ENCODE measurements around the gene CD27. TPM values are rescaled to one million over a fixed set of nuclear protein-coding genes. Genes with fewer than 3 reads are reported as not detected.
A peak's percentile ranks its signal among the peaks of the same experiment; 100 is the strongest.

The CD27 gene
- total RNA-seq, 2 experiments from 2014 or later = 175 to 181 TPM

DNA sequence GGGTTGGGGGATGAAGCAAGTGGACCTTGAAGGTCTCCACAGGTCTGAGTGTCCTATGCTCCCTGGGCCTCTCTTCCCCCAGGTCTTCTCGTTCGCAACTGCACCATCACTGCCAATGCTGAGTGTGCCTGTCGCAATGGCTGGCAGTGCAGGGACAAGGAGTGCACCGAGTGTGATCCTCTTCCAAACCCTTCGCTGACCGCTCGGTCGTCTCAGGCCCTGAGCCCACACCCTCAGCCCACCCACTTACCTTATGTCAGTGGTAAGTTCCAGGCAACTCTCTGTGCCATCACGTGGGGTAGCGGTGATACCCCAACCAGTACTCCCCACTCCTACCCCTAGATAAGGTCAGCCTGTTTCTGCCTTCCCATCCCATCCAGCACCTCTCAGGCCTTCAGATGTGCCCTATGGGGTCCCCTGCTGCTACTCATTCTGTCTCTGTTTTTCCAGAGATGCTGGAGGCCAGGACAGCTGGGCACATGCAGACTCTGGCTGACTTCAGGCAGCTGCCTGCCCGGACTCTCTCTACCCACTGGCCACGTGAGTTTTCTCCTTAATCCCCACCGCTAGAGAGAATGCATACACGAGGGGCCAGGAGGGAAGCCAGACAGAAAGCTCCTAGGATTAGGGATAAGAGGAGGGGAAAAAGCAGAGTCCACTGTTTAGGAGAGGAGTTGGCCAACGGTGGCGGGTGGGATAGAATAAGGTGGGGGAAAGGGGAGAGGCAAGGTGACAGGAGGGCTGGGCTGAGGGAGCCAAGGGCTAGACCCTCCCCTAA is 5.5 kb downstream of the CD27 start:
- Mint-ChIP-seq H3K4me1 (peaks cover 61% of the 10 kb centered on the region), H3K27ac (peak overlapping the region; percentile 99), H3K36me3 (peaks cover 93% of the 10 kb centered on the region), H3K27me3 (no peaks in the 10 kb centered on the region), H3K9me3 (peaks cover 2% of the 10 kb centered on the region), H3K4me3 (peak overlapping the region; percentile 96)
- DNase-seq = no peak

DNA sequence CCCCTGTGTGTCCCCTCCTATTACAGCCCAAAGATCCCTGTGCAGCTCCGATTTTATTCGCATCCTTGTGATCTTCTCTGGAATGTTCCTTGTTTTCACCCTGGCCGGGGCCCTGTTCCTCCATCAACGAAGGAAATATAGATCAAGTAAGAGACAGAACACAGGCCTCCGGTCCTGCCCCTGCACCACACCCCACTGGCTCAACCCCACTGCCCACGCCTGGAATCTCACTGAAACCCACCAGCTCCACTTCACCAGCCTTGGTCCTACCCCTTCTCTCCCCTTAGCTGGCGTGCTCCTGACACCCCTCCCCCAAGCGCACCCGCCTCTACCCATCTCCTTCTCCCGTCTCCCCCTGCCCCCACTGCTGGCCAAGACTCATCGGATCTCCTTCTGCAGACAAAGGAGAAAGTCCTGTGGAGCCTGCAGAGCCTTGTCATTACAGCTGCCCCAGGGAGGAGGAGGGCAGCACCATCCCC is 6.2 kb downstream of the CD27 start:
- H3K4me3 Mint-ChIP-seq = peak overlapping the region; percentile 96
- H3K36me3 Mint-ChIP-seq = peaks cover 89% of the 10 kb centered on the region
- DNase-seq = no peak

DNA sequence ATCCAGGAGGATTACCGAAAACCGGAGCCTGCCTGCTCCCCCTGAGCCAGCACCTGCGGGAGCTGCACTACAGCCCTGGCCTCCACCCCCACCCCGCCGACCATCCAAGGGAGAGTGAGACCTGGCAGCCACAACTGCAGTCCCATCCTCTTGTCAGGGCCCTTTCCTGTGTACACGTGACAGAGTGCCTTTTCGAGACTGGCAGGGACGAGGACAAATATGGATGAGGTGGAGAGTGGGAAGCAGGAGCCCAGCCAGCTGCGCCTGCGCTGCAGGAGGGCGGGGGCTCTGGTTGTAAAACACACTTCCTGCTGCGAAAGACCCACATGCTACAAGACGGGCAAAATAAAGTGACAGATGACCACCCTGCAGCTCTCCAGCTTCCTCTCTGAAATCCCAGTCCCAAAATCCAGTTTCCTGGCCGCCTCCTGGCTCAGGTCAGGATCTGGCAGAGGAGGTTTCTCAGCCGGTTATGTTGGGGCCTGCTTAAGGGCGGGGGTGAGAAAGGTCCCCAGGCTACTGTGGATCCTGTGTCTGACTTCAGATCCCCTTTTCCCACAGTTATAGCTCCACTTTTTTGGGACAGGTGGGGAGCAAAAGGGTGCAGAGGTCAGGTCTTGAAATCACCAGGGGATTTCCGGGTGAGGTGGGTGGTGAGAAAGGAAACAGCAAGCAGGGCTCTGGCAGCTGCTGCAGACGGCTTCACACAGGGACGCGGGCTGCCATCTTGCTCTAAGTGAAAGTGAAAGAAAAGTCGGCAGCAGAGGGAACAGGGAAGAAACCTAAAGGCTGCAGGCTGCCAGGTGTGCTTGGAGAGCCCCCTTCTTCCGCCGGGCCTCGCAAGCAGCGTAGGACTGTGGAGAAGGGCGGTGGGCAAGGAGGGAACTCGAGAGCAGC is 6.8 kb downstream of the CD27 start, which contains the start of gene TAPBPL:
TSS of gene TAPBPL (plus strand) at position 695 of the 897 bp plus-strand sequence. CDS start 207 bp downstream, outside the sequence.
- H3K4me3 Mint-ChIP-seq = peak within 1 kb of the TSS; percentile 96
- peak within 1 kb of the TSS; percentile 99 for H3K27ac Mint-ChIP-seq
- peaks cover 89% of the 10 kb centered on the region for H3K36me3 Mint-ChIP-seq
- H3K4me1 Mint-ChIP-seq = peaks cover 70% of the 10 kb centered on the region
- H3K9me3 Mint-ChIP-seq = peaks cover 2% of the 10 kb centered on the region
- peak; percentile 85 for DNase-seq
- H3K27me3 Mint-ChIP-seq = no peaks in the 10 kb centered on the region

More for the DNA sequence above, 6.2 kb downstream of the CD27 start:
- Mint-ChIP-seq H3K9me3 (peaks cover 2% of the 10 kb centered on the region), H3K4me1 (peaks cover 64% of the 10 kb centered on the region), H3K27me3 (no peaks in the 10 kb centered on the region), H3K27ac (peak overlapping the region; percentile 99)

DNA sequence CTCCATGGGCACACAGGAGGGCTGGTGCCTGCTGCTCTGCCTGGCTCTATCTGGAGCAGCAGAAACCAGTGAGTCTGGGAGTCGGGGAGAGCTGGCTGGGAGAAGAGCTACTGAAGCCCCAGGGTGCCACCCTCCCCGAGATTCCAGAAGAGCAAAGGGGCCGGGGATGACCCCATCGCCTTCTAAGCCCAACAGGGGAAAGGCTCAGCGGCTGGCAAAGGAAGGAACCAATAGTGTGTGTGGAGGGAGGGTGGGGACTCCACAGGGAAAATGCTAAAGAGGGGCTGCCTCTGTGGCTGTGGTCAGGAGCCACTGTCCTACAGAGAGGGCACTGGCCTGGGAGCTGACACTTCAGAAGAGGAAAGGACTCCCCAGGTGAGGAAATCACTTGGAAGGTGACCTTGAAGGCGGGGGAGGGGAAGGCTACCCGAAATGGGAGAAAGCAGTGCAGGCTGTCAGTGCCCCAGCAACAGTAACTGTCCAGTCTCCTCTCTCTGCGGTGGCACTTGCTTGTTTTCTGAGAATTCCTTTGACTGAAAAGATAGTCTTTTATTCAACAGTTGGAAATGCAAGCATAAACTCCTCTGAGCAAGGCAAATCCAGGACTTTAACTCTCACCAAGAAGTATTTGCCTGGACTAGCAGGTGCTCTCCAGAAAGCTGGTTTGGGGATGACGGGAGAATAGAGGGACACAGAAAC is 7.6 kb downstream of the CD27 start:
- Mint-ChIP-seq H3K4me3 (peak overlapping the region; percentile 96), H3K27ac (peak overlapping the region; percentile 99), H3K4me1 (peaks cover 72% of the 10 kb centered on the region), H3K9me3 (peaks cover 2% of the 10 kb centered on the region), H3K36me3 (peaks cover 89% of the 10 kb centered on the region), H3K27me3 (no peaks in the 10 kb centered on the region)
- DNase-seq = no peak

DNA sequence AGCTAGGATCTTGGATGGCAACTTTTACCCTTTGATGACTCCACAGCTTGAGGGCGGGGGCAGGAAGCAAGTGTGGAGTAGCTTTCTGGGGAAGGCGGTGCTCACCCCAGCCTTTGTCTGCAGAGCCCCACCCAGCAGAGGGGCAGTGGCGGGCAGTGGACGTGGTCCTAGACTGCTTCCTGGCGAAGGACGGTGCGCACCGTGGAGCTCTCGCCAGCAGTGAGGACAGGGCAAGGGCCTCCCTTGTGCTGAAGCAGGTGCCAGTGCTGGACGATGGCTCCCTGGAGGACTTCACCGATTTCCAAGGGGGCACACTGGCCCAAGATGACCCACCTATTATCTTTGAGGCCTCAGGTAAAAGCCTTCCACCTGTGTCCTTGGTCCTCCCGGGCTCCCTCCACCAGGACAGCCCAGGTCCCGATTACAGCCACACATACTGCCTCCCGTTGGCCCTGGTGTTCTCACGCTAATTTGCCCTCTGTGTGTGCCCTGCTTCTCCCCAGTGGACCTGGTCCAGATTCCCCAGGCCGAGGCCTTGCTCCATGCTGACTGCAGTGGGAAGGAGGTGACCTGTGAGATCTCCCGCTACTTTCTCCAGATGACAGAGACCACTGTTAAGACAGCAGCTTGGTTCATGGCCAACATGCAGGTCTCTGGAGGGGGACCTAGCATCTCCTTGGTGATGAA is 8.3 kb downstream of the CD27 start:
- no peak for DNase-seq
- peak overlapping the region; percentile 99 for H3K27ac Mint-ChIP-seq
- H3K4me3 Mint-ChIP-seq = peak overlapping the region; percentile 96
- no peaks in the 10 kb centered on the region for H3K27me3 Mint-ChIP-seq
- H3K9me3 Mint-ChIP-seq = peaks cover 2% of the 10 kb centered on the region
- peaks cover 89% of the 10 kb centered on the region for H3K36me3 Mint-ChIP-seq
- peaks cover 67% of the 10 kb centered on the region for H3K4me1 Mint-ChIP-seq

DNA sequence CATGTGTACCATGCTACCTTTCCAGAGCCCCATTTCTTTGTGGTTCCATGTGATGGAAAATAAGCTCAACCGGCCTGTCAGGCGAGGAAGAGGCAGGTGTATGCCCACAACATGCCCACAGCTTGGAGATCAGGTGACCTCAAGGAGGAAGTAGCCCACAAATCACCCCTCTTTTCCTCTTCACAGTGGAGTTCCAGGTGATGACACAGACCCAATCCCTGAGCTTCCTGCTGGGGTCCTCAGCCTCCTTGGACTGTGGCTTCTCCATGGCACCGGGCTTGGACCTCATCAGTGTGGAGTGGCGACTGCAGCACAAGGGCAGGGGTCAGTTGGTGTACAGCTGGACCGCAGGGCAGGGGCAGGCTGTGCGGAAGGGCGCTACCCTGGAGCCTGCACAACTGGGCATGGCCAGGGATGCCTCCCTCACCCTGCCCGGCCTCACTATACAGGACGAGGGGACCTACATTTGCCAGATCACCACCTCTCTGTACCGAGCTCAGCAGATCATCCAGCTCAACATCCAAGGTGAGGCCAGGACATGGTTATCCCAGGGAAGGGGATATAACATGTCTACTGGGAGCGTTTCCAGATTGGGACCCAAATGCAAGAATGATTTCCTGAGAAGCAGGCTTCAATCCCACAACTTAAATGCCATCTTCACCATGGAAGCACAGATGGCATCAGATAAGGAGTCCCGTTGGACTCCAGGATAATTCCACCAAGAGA is 12.6 kb downstream of the CD27 start:
- H3K4me1 Mint-ChIP-seq = peaks cover 75% of the 10 kb centered on the region
- H3K27ac Mint-ChIP-seq = peak overlapping the region; percentile 99
- H3K36me3 Mint-ChIP-seq = peaks cover 95% of the 10 kb centered on the region
- no peaks in the 10 kb centered on the region for H3K9me3 Mint-ChIP-seq
- H3K4me3 Mint-ChIP-seq = peak overlapping the region; percentile 11
- no peaks in the 10 kb centered on the region for H3K27me3 Mint-ChIP-seq
- no peak for DNase-seq

DNA sequence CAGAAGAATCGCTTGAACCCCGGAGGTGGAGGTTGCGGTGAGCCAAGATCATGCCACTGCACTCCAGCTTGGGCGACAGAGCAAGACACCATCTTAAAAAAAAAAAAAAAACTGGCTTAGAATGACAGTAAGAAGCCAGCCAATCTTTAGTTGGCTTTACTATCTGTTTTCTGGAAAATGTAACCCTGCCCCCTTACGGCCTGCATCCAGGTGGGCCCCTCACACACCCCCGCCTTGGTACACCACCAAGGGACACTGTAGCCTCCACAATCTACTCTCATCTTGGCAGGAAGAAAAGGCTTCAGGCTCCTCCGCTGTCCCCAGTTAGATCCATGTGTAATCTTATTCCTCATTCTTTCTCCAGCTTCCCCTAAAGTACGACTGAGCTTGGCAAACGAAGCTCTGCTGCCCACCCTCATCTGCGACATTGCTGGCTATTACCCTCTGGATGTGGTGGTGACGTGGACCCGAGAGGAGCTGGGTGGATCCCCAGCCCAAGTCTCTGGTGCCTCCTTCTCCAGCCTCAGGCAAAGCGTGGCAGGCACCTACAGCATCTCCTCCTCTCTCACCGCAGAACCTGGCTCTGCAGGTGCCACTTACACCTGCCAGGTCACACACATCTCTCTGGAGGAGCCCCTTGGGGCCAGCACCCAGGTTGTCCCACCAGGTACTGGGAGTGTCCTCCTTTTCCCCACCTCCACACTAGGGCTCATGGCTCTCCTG is 13.7 kb downstream of the CD27 start:
- peak overlapping the region; percentile 53 for H3K4me3 Mint-ChIP-seq
- H3K27me3 Mint-ChIP-seq = no peaks in the 10 kb centered on the region
- H3K36me3 Mint-ChIP-seq = peaks cover 95% of the 10 kb centered on the region
- H3K9me3 Mint-ChIP-seq = no peaks in the 10 kb centered on the region
- H3K4me1 Mint-ChIP-seq = peaks cover 82% of the 10 kb centered on the region
- DNase-seq = no peak
- peak overlapping the region; percentile 85 for H3K27ac Mint-ChIP-seq

DNA sequence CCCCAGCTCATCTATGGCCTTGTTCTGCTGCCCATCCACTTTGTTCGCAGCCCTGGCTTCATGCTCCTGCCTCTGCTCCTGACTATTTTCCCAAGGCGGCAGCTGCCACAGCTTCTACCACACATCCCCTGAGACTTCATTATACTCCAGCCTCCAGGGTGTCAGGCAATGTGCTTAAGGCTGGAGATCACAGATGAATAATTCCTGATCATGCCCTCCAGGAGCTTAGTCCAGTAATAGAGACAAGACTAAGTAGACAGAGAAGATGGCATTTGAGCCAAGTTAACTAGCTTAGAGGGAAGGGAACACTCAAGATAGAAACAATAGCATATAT is 14.2 kb downstream of the CD27 start:
- Mint-ChIP-seq H3K4me3 (peak overlapping the region; percentile 53), H3K27me3 (no peaks in the 10 kb centered on the region), H3K27ac (peak overlapping the region; percentile 85), H3K36me3 (peaks cover 93% of the 10 kb centered on the region), H3K4me1 (peaks cover 83% of the 10 kb centered on the region), H3K9me3 (no peaks in the 10 kb centered on the region)
- no peak for DNase-seq

DNA sequence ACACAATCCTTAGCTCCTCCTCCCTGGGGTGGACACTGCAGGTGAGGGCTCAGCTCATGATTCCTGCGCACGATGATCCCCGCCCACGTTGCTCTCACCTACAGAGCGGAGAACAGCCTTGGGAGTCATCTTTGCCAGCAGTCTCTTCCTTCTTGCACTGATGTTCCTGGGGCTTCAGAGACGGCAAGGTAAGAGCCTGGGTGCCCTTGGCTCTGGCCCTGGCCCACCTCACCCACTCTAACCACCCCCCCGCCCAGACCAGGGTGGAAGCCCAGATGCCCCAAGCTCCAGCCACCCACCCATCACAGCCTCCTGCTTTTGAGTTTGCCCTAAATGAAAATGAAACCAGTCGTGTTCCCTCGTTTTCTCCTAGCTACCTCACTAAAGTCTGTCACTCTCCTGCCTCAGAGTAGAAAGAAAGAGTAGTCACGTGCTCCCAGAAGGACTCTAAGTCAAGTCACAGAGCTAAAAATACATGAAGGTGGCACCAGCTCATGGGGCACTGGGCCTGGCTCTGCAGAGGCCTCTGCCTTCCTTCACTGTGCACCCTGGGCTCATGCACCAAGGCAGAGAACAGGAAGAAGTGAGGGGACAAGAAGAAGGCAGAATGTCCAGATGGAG is 16.1 kb downstream of the CD27 start:
- Mint-ChIP-seq H3K4me1 (peaks cover 83% of the 10 kb centered on the region), H3K4me3 (peak overlapping the region; percentile 84), H3K27ac (peak overlapping the region; percentile 93), H3K36me3 (peaks cover 95% of the 10 kb centered on the region), H3K27me3 (no peaks in the 10 kb centered on the region), H3K9me3 (no peaks in the 10 kb centered on the region)
- peak; percentile 52 for DNase-seq

DNA sequence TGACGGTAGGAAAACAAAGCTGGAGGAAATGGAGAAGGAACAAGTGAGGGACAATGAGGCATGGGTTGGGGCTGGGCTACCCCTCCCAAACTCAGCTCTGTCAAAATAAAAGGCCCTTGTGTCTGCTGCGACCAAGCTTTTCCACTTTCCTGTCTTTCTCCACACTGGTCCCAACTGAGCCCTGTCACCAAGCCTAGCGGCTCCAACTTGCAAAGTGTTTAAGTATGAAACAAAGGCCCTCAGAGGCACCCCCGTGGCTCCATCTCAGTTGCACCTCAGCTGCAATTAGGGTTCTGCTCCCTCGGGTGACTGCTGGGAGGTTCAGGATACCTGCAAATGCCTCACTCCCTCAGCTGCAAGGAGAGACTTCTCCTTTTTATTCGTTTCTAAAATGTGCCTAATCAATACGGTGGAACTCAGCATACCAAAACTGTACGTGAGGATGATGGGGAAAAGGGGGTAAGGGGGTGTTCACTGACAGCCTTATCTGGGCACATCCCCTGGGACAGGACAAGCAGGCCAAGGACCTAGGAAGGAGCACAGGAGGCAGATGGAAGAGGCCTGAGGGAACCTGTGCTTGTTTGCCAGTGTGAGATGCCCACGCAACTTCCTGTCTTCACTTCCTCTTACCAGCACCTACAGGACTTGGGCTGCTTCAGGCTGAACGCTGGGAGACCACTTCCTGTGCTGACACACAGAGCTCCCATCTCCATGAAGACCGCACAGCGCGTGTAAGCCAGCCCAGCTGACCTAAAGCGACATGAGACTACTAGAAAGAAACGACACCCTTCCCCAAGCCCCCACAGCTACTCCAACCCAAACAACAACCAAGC is 16.9 kb downstream of the CD27 start:
- peak; percentile 87 for DNase-seq
- no peaks in the 10 kb centered on the region for H3K27me3 Mint-ChIP-seq
- no peaks in the 10 kb centered on the region for H3K9me3 Mint-ChIP-seq
- peak overlapping the region; percentile 84 for H3K4me3 Mint-ChIP-seq
- H3K36me3 Mint-ChIP-seq = peaks cover 95% of the 10 kb centered on the region
- peaks cover 84% of the 10 kb centered on the region for H3K4me1 Mint-ChIP-seq
- peak overlapping the region; percentile 93 for H3K27ac Mint-ChIP-seq

DNA sequence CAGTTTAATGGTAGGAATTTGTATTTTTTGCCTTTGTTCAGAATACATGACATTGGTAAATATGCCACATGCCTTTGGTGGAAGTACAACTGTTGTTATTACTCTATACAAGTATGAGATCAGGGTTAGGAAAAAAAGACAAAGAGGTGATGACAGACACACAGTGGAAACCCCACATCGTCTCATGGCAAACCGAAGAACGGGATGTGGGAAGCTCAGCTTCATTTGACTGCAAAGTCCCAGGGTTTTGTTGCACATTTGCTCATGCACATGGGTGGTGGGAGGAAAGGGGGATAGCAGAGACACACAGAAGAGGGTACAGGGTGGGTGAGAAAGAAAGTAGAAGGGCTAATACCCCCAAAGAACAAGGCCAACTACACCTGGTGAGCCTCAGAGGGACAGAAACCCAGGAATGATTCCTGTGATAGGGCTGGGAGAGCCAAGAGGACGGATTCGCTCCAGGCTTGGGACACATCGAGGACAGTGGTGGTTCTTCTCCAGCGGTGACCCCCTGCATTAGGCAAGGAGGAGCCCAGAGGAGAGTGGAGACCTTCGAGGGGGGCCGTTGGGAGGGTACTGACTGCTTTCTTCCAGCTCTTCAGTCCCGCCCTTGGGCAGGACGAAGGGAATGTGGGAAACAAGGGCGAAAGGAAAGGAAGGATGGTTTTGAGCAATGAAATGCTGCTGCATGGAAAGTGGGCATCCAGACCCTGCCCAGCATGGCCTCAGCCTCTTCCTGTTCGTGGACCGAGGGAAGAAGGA is 17.7 kb downstream of the CD27 start:
- no peaks in the 10 kb centered on the region for H3K27me3 Mint-ChIP-seq
- peaks cover 84% of the 10 kb centered on the region for H3K4me1 Mint-ChIP-seq
- DNase-seq = peak; percentile 63
- peak overlapping the region; percentile 84 for H3K4me3 Mint-ChIP-seq
- H3K36me3 Mint-ChIP-seq = peaks cover 95% of the 10 kb centered on the region
- peaks cover 5% of the 10 kb centered on the region for H3K9me3 Mint-ChIP-seq
- peak overlapping the region; percentile 93 for H3K27ac Mint-ChIP-seq

DNA sequence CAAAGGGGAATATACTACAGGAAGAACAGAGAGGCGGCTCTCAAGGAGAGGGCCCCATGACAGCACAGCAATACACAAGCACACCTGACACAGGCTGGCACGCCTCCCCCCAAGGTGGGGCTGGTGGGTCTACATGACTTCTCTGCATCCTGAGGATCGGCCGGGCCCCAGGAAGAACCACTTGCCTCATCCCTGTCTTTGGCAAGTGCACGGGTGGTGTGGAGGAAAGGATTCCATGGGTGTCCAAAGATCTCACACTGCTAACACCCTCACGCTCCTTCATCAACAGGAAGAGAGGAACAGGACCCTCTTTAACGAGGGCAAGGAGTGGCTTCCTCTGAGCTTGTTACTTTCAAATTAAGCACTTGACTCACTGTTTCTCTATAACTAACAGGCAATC is 18.5 kb downstream of the CD27 start:
- Mint-ChIP-seq H3K27me3 (no peaks in the 10 kb centered on the region), H3K4me1 (peaks cover 88% of the 10 kb centered on the region), H3K27ac (peak overlapping the region; percentile 93), H3K36me3 (peaks cover 95% of the 10 kb centered on the region), H3K4me3 (peak overlapping the region; percentile 84), H3K9me3 (peaks cover 5% of the 10 kb centered on the region)
- DNase-seq = peak; percentile 30

All from activated naive CD8-positive, alpha-beta T cell treated with anti-CD3 and anti-CD28 coated beads for 36 hours (primary cell).